Astrocyte (in vitro differentiated cells and primary cell): ENCODE measurements around the gene AMZ1. TPM values are rescaled to one million over a fixed set of nuclear protein-coding genes. Genes with fewer than 3 reads are reported as not detected.
"Not testable (repeated sequence)": the region's sequence is repeated elsewhere in the genome, so short reads cannot be mapped to it uniquely, and the experiment has no call there.

Source experiments
- DNase-seq: peaks from one replicate; pipeline ENCODE4 v3.0.0-alpha.2; 2010; ENCODE audit warnings: low read depth
- FAIRE-seq: peaks from 2 replicates; lab custom pipeline; 2011; peaks lifted over from hg19 to GRCh38; lab: Jason Lieb, UNC
- H2AFZ ChIP-seq: 2 replicates; pipeline ENCODE4 v1.6.0; 2012; ENCODE audit warnings: low read depth, low read length, inconsistent platforms
- H3K27ac ChIP-seq: 2 replicates; pipeline ENCODE4 v1.5.1; 2011; ENCODE audit warnings: low read depth, low read length, inconsistent platforms
- H3K27me3 ChIP-seq: 2 replicates; pipeline ENCODE4 v1.6.0; 2011; ENCODE audit warnings: low read length, inconsistent platforms; ENCODE audit not compliant: insufficient read depth
- H3K36me3 ChIP-seq: 2 replicates; pipeline ENCODE4 v1.5.1; 2011; ENCODE audit warnings: low read length, inconsistent platforms; ENCODE audit not compliant: insufficient read depth
- H3K4me1 ChIP-seq: 2 replicates; pipeline ENCODE4 v1.5.1; 2011; ENCODE audit warnings: low read length, inconsistent platforms; ENCODE audit not compliant: insufficient read depth
- H3K4me2 ChIP-seq: 2 replicates; pipeline ENCODE4 v1.6.0; 2012; ENCODE audit warnings: low read length, inconsistent platforms
- H3K4me3 ChIP-seq: 2 replicates; pipeline ENCODE4 v1.5.1; 2011; ENCODE audit warnings: low read depth, mild to moderate bottlenecking, low read length, inconsistent platforms; ENCODE audit not compliant: insufficient read depth
- H3K79me2 ChIP-seq: 2 replicates; pipeline ENCODE4 v1.6.0; 2012; ENCODE audit warnings: mild to moderate bottlenecking, low read length, inconsistent platforms; ENCODE audit not compliant: insufficient read depth
- H3K9ac ChIP-seq: 2 replicates; pipeline ENCODE4 v1.6.0; 2012; ENCODE audit warnings: mild to moderate bottlenecking, low read length, inconsistent platforms
- H3K9me3 ChIP-seq: 2 replicates; pipeline ENCODE4 v1.5.1; 2012; ENCODE audit warnings: low read depth, mild to moderate bottlenecking, low read length, inconsistent platforms; ENCODE audit not compliant: insufficient read depth
- H4K20me1 ChIP-seq: 2 replicates; pipeline ENCODE4 v1.6.0; 2012; ENCODE audit warnings: low read length, inconsistent platforms; ENCODE audit not compliant: insufficient read depth
- H3K27ac Mint-ChIP-seq: one replicate; pipeline ENCODE4 v1.8.0; 2021; ENCODE audit warnings: mild to moderate bottlenecking, mixed read lengths; ENCODE audit not compliant: unreplicated experiment
- H3K27me3 Mint-ChIP-seq: one replicate; pipeline ENCODE4 v1.8.0; 2021; ENCODE audit warnings: low read depth, mixed read lengths; ENCODE audit not compliant: unreplicated experiment
- H3K36me3 Mint-ChIP-seq: one replicate; pipeline ENCODE4 v1.8.0; 2021; ENCODE audit warnings: low read depth, mixed read lengths; ENCODE audit not compliant: unreplicated experiment
- H3K4me1 Mint-ChIP-seq: one replicate; pipeline ENCODE4 v1.8.0; 2021; ENCODE audit warnings: low read depth, mixed read lengths; ENCODE audit not compliant: unreplicated experiment
- H3K4me3 Mint-ChIP-seq: one replicate; pipeline ENCODE4 v1.8.0; 2021; ENCODE audit warnings: mild to moderate bottlenecking, moderate library complexity, mixed read lengths; ENCODE audit not compliant: unreplicated experiment
- H3K9me3 Mint-ChIP-seq: one replicate; pipeline ENCODE4 v1.8.0; 2021; ENCODE audit warnings: mild to moderate bottlenecking, mixed read lengths; ENCODE audit not compliant: unreplicated experiment
- EZH2 ChIP-seq: IDR thresholded peaks from 2 replicates; pipeline ENCODE4 v1.6.1; 2012; ENCODE audit warnings: mild to moderate bottlenecking, low read length, inconsistent platforms; ENCODE audit not compliant: insufficient read depth
- total RNA-seq: library from RNA; stranded (reverse); gene quantifications from 2 replicates; pipeline ENCODE4 v1.2.1, GENCODE V29; 2021
- TF ChIP-seq, protein P1 (sequence below): IDR thresholded peaks from 2 replicates; pipeline ENCODE4 v1.5.1; 2011; ENCODE audit warnings: low read depth, mild to moderate bottlenecking, inconsistent platforms, low read length, moderate library complexity; ENCODE audit not compliant: insufficient read depth

Gene AMZ1
- total RNA-seq, 1 donor from 2014 or later, result 3.4 TPM

DNA sequence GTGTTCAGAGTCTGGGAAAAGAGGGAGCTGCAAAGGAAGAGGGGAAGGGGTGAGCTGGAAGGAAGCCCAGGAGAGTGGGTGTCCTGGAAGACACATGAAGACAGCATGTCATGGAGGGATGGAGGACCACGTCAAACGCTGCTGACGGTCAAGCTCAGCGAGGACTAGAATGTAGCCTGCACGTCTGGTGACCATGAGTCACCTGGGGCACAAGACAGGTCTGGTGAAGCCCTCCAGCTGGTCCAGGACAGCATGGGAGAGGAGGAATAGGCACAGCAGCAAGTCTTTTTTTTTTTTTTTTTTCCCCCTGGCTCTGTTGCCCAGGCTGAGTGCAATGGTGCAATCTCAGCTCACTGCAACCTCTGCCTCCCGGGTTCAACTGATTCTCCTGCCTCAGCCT is 19.6 kb upstream of the AMZ1 start:
- FAIRE-seq (no peak), DNase-seq (peak; percentile 56)
- H3K27ac Mint-ChIP-seq, result peak overlapping the region; percentile 81
- H3K36me3 ChIP-seq, result no peaks in the 10 kb centered on the region
- H3K9me3 Mint-ChIP-seq, result peaks cover 2% of the 10 kb centered on the region
- no peak overlapping the region for H2AFZ ChIP-seq
- H3K36me3 Mint-ChIP-seq, result peaks cover 6% of the 10 kb centered on the region
- H3K27ac ChIP-seq, result no peak overlapping the region
- no peaks in the 10 kb centered on the region for H3K9me3 ChIP-seq
- no peak overlapping the region for H3K4me3 Mint-ChIP-seq
- H3K79me2 ChIP-seq, result no peaks in the 10 kb centered on the region
- H3K9ac ChIP-seq, result no peak overlapping the region
- H3K4me3 ChIP-seq, result no peak overlapping the region
- peaks cover 5% of the 10 kb centered on the region for H4K20me1 ChIP-seq
- H3K4me2 ChIP-seq, result no peak overlapping the region
- H3K4me1 ChIP-seq, result no peaks in the 10 kb centered on the region
- H3K4me1 Mint-ChIP-seq, result peaks cover 3% of the 10 kb centered on the region
- no peaks in the 10 kb centered on the region for H3K27me3 ChIP-seq
- peaks cover 13% of the 10 kb centered on the region for H3K27me3 Mint-ChIP-seq
- TF ChIP-seq EZH2, result no peak
- TF ChIP-seq, protein P1, sequence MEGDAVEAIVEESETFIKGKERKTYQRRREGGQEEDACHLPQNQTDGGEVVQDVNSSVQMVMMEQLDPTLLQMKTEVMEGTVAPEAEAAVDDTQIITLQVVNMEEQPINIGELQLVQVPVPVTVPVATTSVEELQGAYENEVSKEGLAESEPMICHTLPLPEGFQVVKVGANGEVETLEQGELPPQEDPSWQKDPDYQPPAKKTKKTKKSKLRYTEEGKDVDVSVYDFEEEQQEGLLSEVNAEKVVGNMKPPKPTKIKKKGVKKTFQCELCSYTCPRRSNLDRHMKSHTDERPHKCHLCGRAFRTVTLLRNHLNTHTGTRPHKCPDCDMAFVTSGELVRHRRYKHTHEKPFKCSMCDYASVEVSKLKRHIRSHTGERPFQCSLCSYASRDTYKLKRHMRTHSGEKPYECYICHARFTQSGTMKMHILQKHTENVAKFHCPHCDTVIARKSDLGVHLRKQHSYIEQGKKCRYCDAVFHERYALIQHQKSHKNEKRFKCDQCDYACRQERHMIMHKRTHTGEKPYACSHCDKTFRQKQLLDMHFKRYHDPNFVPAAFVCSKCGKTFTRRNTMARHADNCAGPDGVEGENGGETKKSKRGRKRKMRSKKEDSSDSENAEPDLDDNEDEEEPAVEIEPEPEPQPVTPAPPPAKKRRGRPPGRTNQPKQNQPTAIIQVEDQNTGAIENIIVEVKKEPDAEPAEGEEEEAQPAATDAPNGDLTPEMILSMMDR, result no peak

DNA sequence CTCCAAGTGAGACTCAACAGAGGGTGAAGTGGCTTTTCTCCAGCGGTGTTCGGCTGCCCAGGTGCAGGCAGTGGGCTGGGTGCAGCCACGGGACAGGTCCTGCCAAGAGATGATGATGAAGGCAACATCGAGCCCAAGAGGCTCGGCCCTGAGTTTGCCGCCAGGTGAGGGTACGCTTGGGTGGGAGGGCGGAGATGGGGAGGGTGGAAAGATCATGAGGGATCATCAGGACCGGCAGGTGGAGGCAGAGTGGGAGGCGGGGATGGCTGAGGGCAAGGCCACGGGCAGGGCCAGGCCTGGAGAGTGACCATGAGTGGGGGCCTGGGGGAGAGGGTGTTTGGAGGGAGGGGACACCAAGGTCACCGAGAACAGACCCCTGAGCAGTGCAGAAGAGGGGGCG is 17.8 kb upstream of the AMZ1 start:
- Mint-ChIP-seq H3K27me3 (peaks cover 19% of the 10 kb centered on the region), H3K4me1 (peaks cover 3% of the 10 kb centered on the region), H3K27ac (peak overlapping the region; percentile 21), H3K36me3 (peaks cover 9% of the 10 kb centered on the region), H3K9me3 (peaks cover 15% of the 10 kb centered on the region), H3K4me3 (no peak overlapping the region)
- Histone ChIP-seq H3K9me3 (peaks cover under 1% of the 10 kb centered on the region), H2AFZ (no peak overlapping the region), H3K27me3 (no peaks in the 10 kb centered on the region), H3K36me3 (no peaks in the 10 kb centered on the region), H3K27ac (no peak overlapping the region), H3K79me2 (no peaks in the 10 kb centered on the region), H3K4me2 (no peak overlapping the region), H3K4me3 (no peak overlapping the region), H4K20me1 (no peaks in the 10 kb centered on the region), H3K9ac (no peak overlapping the region), H3K4me1 (no peaks in the 10 kb centered on the region)
- FAIRE-seq (no peak), DNase-seq (no peak)
- TF ChIP-seq, protein P1, result no peak
- no peak for TF ChIP-seq EZH2

DNA sequence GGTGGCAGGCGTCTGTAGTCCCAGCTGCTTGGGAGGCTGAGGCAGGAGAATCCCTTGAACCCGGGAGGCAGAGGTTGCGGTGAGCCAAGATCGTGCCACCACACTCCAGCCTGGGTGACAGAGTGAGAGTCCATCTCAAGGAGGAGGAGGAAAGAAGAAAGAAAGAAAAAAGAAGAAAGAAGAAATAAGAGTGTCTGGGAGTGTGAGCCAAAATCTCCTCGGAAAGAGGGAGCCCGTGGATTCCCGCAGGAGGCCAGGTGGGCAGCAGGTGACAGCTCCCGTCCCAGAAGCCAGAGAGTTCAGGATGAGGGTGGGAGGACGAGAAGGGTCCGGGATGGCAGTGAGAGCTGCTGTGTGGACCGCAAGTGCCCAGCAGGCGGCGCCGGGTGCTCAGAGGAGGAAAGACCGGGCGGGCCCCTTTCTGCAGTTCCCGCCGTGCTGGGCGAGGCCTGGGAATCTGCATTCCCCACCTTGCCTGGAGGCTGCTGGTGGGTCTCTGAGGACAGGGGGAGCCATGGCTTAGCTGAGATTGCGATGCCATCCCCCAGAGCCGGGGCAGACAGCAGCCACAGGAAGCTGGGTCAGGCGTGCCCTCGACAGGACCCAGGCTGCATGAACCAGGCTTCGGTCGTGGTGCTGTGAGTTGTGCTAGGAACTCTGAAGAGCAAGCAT is 17.1 kb upstream of the AMZ1 start:
- Histone ChIP-seq H3K4me2 (no peak overlapping the region), H3K79me2 (no peaks in the 10 kb centered on the region), H3K27ac (no peak overlapping the region), H3K4me3 (no peak overlapping the region), H3K4me1 (no peaks in the 10 kb centered on the region), H3K9ac (no peak overlapping the region), H3K9me3 (peaks cover 4% of the 10 kb centered on the region), H2AFZ (no peak overlapping the region), H4K20me1 (no peaks in the 10 kb centered on the region), H3K27me3 (no peaks in the 10 kb centered on the region), H3K36me3 (no peaks in the 10 kb centered on the region)
- Mint-ChIP-seq H3K4me3 (no peak overlapping the region), H3K36me3 (peaks cover 9% of the 10 kb centered on the region), H3K27me3 (peaks cover 22% of the 10 kb centered on the region), H3K4me1 (peaks cover 3% of the 10 kb centered on the region), H3K9me3 (peaks cover 19% of the 10 kb centered on the region), H3K27ac (no peak overlapping the region)
- FAIRE-seq (no peak), DNase-seq (no peak)
- no peak for TF ChIP-seq EZH2
- TF ChIP-seq, protein P1, result peak; percentile 50

DNA sequence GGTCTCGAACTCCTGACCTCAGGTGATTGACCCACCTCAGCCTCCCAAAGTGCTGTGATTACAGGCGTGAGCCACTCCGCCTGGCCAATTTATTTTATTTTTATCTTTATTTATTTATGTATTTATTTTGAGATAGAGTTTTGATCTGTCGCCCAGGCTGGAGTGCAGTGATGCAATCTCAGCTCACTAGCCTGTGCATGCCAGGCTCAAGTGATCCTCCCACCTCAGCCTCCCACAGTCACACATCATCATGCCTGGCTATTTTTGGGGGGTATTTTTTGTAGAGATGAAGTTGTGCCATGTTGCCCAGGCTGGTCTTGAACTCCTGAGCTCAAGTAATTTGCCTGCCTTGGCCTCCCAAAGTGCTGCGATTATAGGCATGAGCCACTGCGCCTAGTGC is 14.8 kb upstream of the AMZ1 start:
- not testable (repeated sequence) for H3K79me2 ChIP-seq, H3K27ac ChIP-seq, H3K9ac ChIP-seq, H3K4me1 ChIP-seq, H3K36me3 Mint-ChIP-seq, H3K27me3 ChIP-seq, H3K4me3 Mint-ChIP-seq, H3K9me3 ChIP-seq, H4K20me1 ChIP-seq, H3K4me1 Mint-ChIP-seq, H3K4me3 ChIP-seq, FAIRE-seq, H3K27ac Mint-ChIP-seq, H2AFZ ChIP-seq, H3K4me2 ChIP-seq, DNase-seq, H3K36me3 ChIP-seq
- peaks cover 19% of the 10 kb centered on the region for H3K27me3 Mint-ChIP-seq
- peaks cover 19% of the 10 kb centered on the region for H3K9me3 Mint-ChIP-seq
